ENCODE data around the gene ZNF610. TPM values are rescaled to one million over a fixed set of nuclear protein-coding genes. Genes with fewer than 3 reads are reported as not detected.

The ZNF610 gene
- total RNA-seq, 1 experiment from 2014 or later: 4.5 TPM

DNA sequence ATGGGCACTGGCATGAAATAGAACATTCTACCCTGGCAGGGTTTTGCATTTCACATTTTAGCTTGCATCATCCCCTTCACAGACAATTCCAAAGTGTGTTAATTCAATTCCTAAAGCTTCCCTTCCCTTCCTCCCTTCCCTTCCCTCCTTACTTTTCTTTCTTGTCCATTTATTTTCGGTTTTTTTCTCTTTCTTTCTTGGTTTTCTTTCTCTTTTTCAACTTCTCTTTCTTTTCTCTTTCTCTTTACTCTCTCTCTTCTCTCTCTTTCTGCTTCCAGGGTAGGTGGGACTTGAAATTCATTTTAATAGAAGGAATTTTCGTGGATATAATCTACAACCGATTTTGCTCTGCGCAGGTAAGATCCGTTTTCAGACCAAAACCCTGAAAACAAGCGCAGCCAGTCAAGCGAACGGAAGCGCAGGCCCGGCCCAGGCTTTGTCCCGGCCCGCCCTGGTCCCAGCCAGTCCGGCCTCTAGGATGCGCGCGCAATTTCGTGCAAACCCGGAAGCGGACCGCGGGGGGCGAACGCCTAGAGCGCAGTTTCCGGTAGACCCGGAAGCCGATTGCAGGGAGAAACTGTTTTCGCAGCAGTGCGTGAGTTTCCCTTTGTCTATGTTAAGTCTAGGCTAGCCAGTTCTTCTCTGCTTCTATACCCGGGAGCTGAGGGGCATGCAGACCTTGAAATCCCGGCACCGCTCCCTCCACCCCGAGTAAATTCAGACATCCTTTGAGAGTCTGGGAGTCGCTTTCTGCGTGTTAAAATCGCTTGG, 61.5 kb downstream of the ZNF610 start, which contains the start of gene ZNF528:
Gene ZNF528, plus strand, starts transcription at position 540 of the 771 bp plus-strand sequence. CDS start 4,165 bp downstream, outside the sequence.
- peak; percentile 94 for DNase-seq (ENCODE audit: low read depth)

DNA sequence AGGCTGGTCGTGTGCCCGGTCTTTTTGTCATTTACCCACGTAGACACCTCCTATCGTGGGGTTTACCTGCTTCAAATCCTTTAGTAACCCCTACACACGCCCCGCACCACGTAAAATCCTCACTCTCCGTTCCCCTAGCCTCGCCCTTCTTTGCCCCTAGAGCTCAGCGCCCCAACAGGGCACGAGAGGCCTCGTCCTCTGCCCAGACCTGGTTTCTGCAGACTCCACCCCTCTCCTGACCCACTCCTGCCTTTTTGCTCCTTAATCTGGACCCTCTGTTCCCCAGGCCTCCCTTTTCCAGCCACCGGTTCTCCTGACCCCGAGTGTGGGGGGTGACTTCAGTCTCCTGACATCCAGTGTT, 62.0 kb downstream of the ZNF610 start:
- peak; percentile 36 for DNase-seq (ENCODE audit: low read depth)

DNA sequence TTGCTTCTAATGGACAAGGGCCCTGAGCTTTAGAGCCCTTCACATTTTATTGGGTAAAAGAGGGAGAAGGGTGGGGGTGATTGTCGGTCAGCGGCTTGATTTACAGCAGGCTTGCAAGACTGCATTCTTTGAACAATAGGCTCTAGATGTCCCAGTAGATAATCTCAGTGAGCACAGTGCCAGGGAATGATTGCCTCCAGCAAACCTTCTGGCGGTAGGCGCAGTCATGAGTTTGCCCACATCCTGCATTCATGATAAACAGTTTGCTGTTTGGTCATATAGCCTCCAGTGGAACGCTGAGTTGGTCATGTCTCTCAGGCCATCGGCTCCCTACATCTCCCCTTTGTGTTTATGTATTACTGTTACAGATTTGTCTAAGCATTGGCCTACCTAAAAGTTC, 74.2 kb downstream of the ZNF610 start:
- DNase-seq (ENCODE audit: low read depth): no peak

DNA sequence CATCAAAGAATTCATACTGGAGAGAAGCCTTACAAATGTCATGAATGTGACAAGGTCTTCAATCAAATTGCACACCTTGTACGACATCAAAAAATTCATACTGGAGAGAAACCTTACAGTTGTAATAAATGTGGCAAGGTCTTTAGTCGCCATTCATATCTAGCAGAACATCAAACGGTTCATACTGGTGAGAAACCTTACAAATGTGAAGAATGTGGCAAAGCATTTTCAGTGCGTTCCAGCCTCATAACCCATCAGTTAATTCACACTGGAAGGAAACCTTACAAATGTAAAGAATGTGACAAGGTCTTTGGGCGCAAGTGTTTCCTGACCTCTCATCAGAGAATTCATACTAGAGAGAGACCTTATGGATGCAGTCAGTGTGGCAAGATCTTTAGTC, 79.7 kb downstream of the ZNF610 start:
- no peak for DNase-seq (ENCODE audit: low read depth)

Other genes starting within 250 kb of the ZNF610 start
- 18.4 and 33.3 TPM in 2 replicates for gene ZNF841, start 240.5 kb upstream of the ZNF610 start, total RNA-seq (2014; rRNA removed; shearing (Covaris generic))
- gene ZNF616, start 196.3 kb upstream of the ZNF610 start, total RNA-seq (2014; rRNA removed; shearing (Covaris generic)): 8.0 and 8.9 TPM in 2 replicates
- 12.0 and 12.8 TPM in 2 replicates for gene ZNF836, start 164.6 kb upstream of the ZNF610 start, total RNA-seq (2014; rRNA removed; shearing (Covaris generic))
- 152 and 204 TPM in 2 replicates for gene PPP2R1A, start 146.2 kb upstream of the ZNF610 start, total RNA-seq (2014; rRNA removed; shearing (Covaris generic))
- 23.9 and 24.6 TPM in 2 replicates for gene ZNF766, start 66.7 kb upstream of the ZNF610 start, total RNA-seq (2014; rRNA removed; shearing (Covaris generic))
- gene ZNF480, start 39.1 kb upstream of the ZNF610 start, total RNA-seq (2014; rRNA removed; shearing (Covaris generic)): 10.2 and 13.6 TPM in 2 replicates
- 16.5 and 17.0 TPM in 2 replicates for gene ZNF880, start 33.7 kb downstream of the ZNF610 start, total RNA-seq (2014; rRNA removed; shearing (Covaris generic))
- 20.1 and 28.4 TPM in 2 replicates for gene ZNF528, start 61.6 kb downstream of the ZNF610 start, total RNA-seq (2014; rRNA removed; shearing (Covaris generic))
- not detected in 2 replicates for gene ZNF534, start 92.9 kb downstream of the ZNF610 start, total RNA-seq (2014; rRNA removed; shearing (Covaris generic))
- gene ZNF578, start 117.3 kb downstream of the ZNF610 start, total RNA-seq (2014; rRNA removed; shearing (Covaris generic)): 0.30 and 3.7 TPM in 2 replicates
- gene ZNF808, start 191.4 kb downstream of the ZNF610 start, total RNA-seq (2014; rRNA removed; shearing (Covaris generic)): 13.3 and 19.9 TPM in 2 replicates
- 5.2 and 13.4 TPM in 2 replicates for gene ZNF701, start 234.0 kb downstream of the ZNF610 start, total RNA-seq (2014; rRNA removed; shearing (Covaris generic))